ENCODE data around the gene BACE1-AS. TPM values are rescaled to one million over a fixed set of nuclear protein-coding genes. Genes with fewer than 3 reads are reported as not detected.

The BACE1-AS gene
- total RNA-seq, 1 experiment from 2014 or later: 3.6 TPM

GRCh38 chr11:117273550-117274289 is 17.4 kb upstream of the BACE1-AS start:
- ChIA-PET CTCF (no interaction called here), POLR2A (ENCODE audit: unreplicated experiment) (no interaction called here)
- ATAC-seq (no peak), DNase-seq (no peak)
- H4K20me1 ChIP-seq (ENCODE audit: low read length): no peaks in the 10 kb centered on the region
- H3K27ac ChIP-seq (ENCODE audit: low read length): no peak overlapping the region
- H3K9ac ChIP-seq (ENCODE audit: low read length): no peak overlapping the region
- no peak overlapping the region for H2AFZ ChIP-seq (ENCODE audit: low read length)
- BruUV-seq (replicated peaks): no TSS peak
- no peaks in the 10 kb centered on the region for H3K9me2 ChIP-seq (replicated peaks; ENCODE audit: low read length)
- H3K4me2 ChIP-seq (ENCODE audit: low read length): no peak overlapping the region
- peaks cover 12% of the 10 kb centered on the region; the same call in 1 of the 2 replicates for H3K36me3 ChIP-seq (ENCODE audit: low read depth, low read length)
- TF ChIP-seq EZH2phosphoT487 (IDR thresholded peaks at IDR 0.05; ENCODE audit: borderline replicate concordance, low read length): no peak
- TF ChIP-seq CTCF (conservative IDR thresholded peaks at IDR 0.05; ENCODE audit: low read depth, low read length): no peak
- no peak for TF ChIP-seq EZH2 (IDR thresholded peaks at IDR 0.05; ENCODE audit: low read length, unreplicated experiment)
- intact Hi-C loops (cut with micrococcal nuclease): no loop called here
- H3F3A ChIP-seq (ENCODE audit: low read length, unreplicated experiment): no peaks in the 10 kb centered on the region
- H3K9me3 ChIP-seq (ENCODE audit: low read length): 0 out of 2 replicates have a peak, but pooled peaks cover 4% of the 10 kb centered on the region
- no peak overlapping the region for H3K4me3 ChIP-seq (ENCODE audit: low read length)
- no peaks in the 10 kb centered on the region for H3K79me2 ChIP-seq (ENCODE audit: low read length)
- H3K27me3 ChIP-seq (ENCODE audit: low read length): no peaks in the 10 kb centered on the region
- H3K4me1 ChIP-seq (ENCODE audit: insufficient read depth, low read length): no peaks in the 10 kb centered on the region

GRCh38 chr11:117278347-117278746 is 12.8 kb upstream of the BACE1-AS start:
- POLR2A ChIA-PET (ENCODE audit: unreplicated experiment): no interaction called here

More at GRCh38 chr11:117278347-117278746, 12.8 kb upstream of the BACE1-AS start:
- BruUV-seq (replicated peaks): no TSS peak
- Histone ChIP-seq H3K27me3 (ENCODE audit: low read length) (no peaks in the 10 kb centered on the region), H3K4me3 (ENCODE audit: low read length) (no peak overlapping the region), H3K79me2 (ENCODE audit: low read length) (no peaks in the 10 kb centered on the region), H3K9me3 (ENCODE audit: low read length) (0 out of 2 replicates have a peak, but pooled peaks cover 3% of the 10 kb centered on the region), H3K9me2 (replicated peaks; ENCODE audit: low read length) (no peaks in the 10 kb centered on the region), H2AFZ (ENCODE audit: low read length) (no peak overlapping the region), H3K4me1 (ENCODE audit: insufficient read depth, low read length) (peaks cover 17% of the 10 kb centered on the region), H3K27ac (ENCODE audit: low read length) (no peak overlapping the region), H3K36me3 (ENCODE audit: low read depth, low read length) (peaks cover 17% of the 10 kb centered on the region), H4K20me1 (ENCODE audit: low read length) (no peaks in the 10 kb centered on the region), H3K4me2 (ENCODE audit: low read length) (no peak overlapping the region), H3F3A (ENCODE audit: low read length, unreplicated experiment) (peaks cover 5% of the 10 kb centered on the region), H3K9ac (ENCODE audit: low read length) (no peak overlapping the region)
- TF ChIP-seq EZH2 (IDR thresholded peaks at IDR 0.05; ENCODE audit: low read length, unreplicated experiment) (no peak), CTCF (conservative IDR thresholded peaks at IDR 0.05; ENCODE audit: low read depth, low read length) (no peak), EZH2phosphoT487 (IDR thresholded peaks at IDR 0.05; ENCODE audit: borderline replicate concordance, low read length) (no peak)
- intact Hi-C loops (cut with micrococcal nuclease): no loop called here
- CTCF ChIA-PET: no interaction called here
- ATAC-seq (no peak), DNase-seq (no peak)
